Endothelial cell of umbilical vein (primary cell): ENCODE measurements around the gene MEI1. TPM values are rescaled to one million over a fixed set of nuclear protein-coding genes. Genes with fewer than 3 reads are reported as not detected.

Experiments used
- BruUV-seq: library from RNA; stranded (reverse); fragments of 400-500 nt; replicated peaks from 2 replicates; lab custom pipeline; 2021; lab: Mats Ljungman, UMichigan
- CTCF ChIA-PET: fragments of 300-600, 350-600 bp; sonication (Branson Sonifier 250); formaldehyde crosslinking; loops from one replicate; lab custom pipeline; 2021; ENCODE audit warnings: antibody characterized with exemption, inconsistent platforms; lab: Charles Lee
- POLR2A ChIA-PET: fragments of 300-600, 350-600 bp; sonication (Branson Sonifier 250); formaldehyde crosslinking; loops from one replicate; lab custom pipeline; 2021; ENCODE audit warnings: antibody characterized with exemption, inconsistent platforms; lab: Charles Lee
- DNase-seq: peaks from one replicate; pipeline ENCODE4 v3.0.0-alpha.2; 2011; ENCODE audit warnings: low read depth, low spot score
- FAIRE-seq: peaks from 2 replicates; lab custom pipeline; 2011; peaks lifted over from hg19 to GRCh38; lab: Jason Lieb, UNC
- H2AFZ ChIP-seq: 2 replicates; pipeline ENCODE4 v1.6.0; 2012; ENCODE audit warnings: low read depth, low read length, control low read depth, inconsistent platforms
- H3K27ac ChIP-seq: 2 replicates; pipeline ENCODE4 v1.5.1; 2011; ENCODE audit warnings: low read depth, mild to moderate bottlenecking, control low read depth, low read length, moderate library complexity; ENCODE audit not compliant: insufficient read depth
- H3K27me3 ChIP-seq, 2 experiments: 2 replicates each; pipeline versions ENCODE4 v1.6.0 to v1.6.1; 2011; ENCODE audit warnings: low read length in 2 of 2, mixed read lengths in 1 of 2; ENCODE audit not compliant: control insufficient read depth in 2 of 2, insufficient read depth in 2 of 2
- H3K36me3 ChIP-seq, 2 experiments: 2 replicates in 1 of 2; 3 replicates in 1 of 2; pipeline ENCODE4 v1.5.1; 2011; ENCODE audit warnings: low read length in 2 of 2, mild to moderate bottlenecking in 1 of 2, moderate library complexity in 1 of 2; ENCODE audit not compliant: control insufficient read depth in 2 of 2, insufficient read depth in 2 of 2; ENCODE audit errors: extremely low read depth in 1 of 2
- H3K4me1 ChIP-seq: 3 replicates; pipeline ENCODE4 v1.5.1; 2011; ENCODE audit warnings: mild to moderate bottlenecking, low read length; ENCODE audit not compliant: control insufficient read depth, insufficient read depth; ENCODE audit errors: extremely low read depth
- H3K4me2 ChIP-seq: 2 replicates; pipeline ENCODE4 v1.6.1; 2011; ENCODE audit warnings: low read length, control low read depth, mixed read lengths; ENCODE audit not compliant: insufficient read depth
- H3K4me3 ChIP-seq, 3 experiments: fragments of 200-600 bp in 1 of 3; sonication (generic), shearing (Covaris generic) in 1 of 3; replicated peaks in 1 of 3; 2 replicates each; pipeline ENCODE4 v1.5.1; 2011 to 2016; ENCODE audit warnings: control low read depth in 3 of 3, low read length in 3 of 3, mild to moderate bottlenecking in 2 of 3, inconsistent platforms in 1 of 3, low read depth in 1 of 3, moderate library complexity in 1 of 3; ENCODE audit not compliant: insufficient read depth in 1 of 3
- H3K79me2 ChIP-seq: 2 replicates; pipeline ENCODE4 v1.6.0; 2012; ENCODE audit warnings: low read length, inconsistent platforms; ENCODE audit not compliant: control insufficient read depth, insufficient read depth
- H3K9ac ChIP-seq: replicated peaks from 2 replicates; pipeline ENCODE3; 2011; ENCODE audit warnings: low read length, control low read depth; ENCODE audit not compliant: insufficient read depth; ENCODE audit errors: extremely low read depth
- H3K9me1 ChIP-seq: replicated peaks from 3 replicates; pipeline ENCODE4 v1.6.0; 2011; ENCODE audit warnings: mild to moderate bottlenecking, low read length; ENCODE audit not compliant: control insufficient read depth, insufficient read depth; ENCODE audit errors: extremely low read depth
- H3K9me3 ChIP-seq: replicated peaks from 2 replicates; pipeline ENCODE4 v1.5.1; 2012; ENCODE audit warnings: low read length, inconsistent platforms; ENCODE audit not compliant: control insufficient read depth, insufficient read depth
- H4K20me1 ChIP-seq: replicated peaks from 2 replicates; pipeline ENCODE3; 2011; ENCODE audit warnings: mild to moderate bottlenecking, low read length; ENCODE audit not compliant: control insufficient read depth, insufficient read depth; ENCODE audit errors: extremely low read depth
- EZH2 ChIP-seq: IDR thresholded peaks from 2 replicates; pipeline ENCODE4 v1.6.1; 2012; ENCODE audit warnings: borderline replicate concordance, low read depth, mild to moderate bottlenecking, moderate library complexity, low read length, inconsistent platforms; ENCODE audit not compliant: severe bottlenecking
- FOS ChIP-seq: IDR thresholded peaks from 2 replicates; pipeline ENCODE4 v1.6.1; 2011; ENCODE audit warnings: mild to moderate bottlenecking, low read length, moderate library complexity, borderline replicate concordance; ENCODE audit not compliant: insufficient read depth
- GATA2 ChIP-seq: IDR thresholded peaks from 2 replicates; pipeline ENCODE4 v1.7.0; 2011; ENCODE audit warnings: low read depth, mild to moderate bottlenecking, moderate library complexity, mixed read lengths, low read length; ENCODE audit not compliant: insufficient read length, insufficient read depth
- JUN ChIP-seq: IDR thresholded peaks from 2 replicates; pipeline ENCODE4 v1.6.1; 2011; ENCODE audit warnings: borderline replicate concordance, low read depth; ENCODE audit not compliant: insufficient read length, insufficient read depth
- MAX ChIP-seq: IDR thresholded peaks from 2 replicates; pipeline ENCODE4 v1.6.1; 2011; ENCODE audit not compliant: insufficient read depth, insufficient read length
- MYC ChIP-seq: IDR thresholded peaks from one replicate; pipeline ENCODE4 v1.6.1; 2011; ENCODE audit warnings: mild to moderate bottlenecking, low read depth, low read length
- POLR2A ChIP-seq: IDR thresholded peaks from 2 replicates; pipeline ENCODE4 v1.6.1; 2012; ENCODE audit warnings: low read depth, mild to moderate bottlenecking, control low read depth, low read length
- POLR2AphosphoS5 ChIP-seq: IDR thresholded peaks from 2 replicates; pipeline ENCODE4 v1.6.1; 2012; ENCODE audit warnings: low read depth, mild to moderate bottlenecking, control low read depth, low read length, moderate library complexity; ENCODE audit not compliant: insufficient read depth
- dilution Hi-C: fragments of 300-500 bp; cut with MboI; formaldehyde crosslinking; loops from one replicate; pipeline ENCODE4 v1.15.0; 2019; ENCODE audit warnings: low sequenced_read_pairs; ENCODE audit not compliant: extremely low pct_ligation_motif_present
- intact Hi-C: fragments of 100-400 bp; cut with micrococcal nuclease; formaldehyde crosslinking; loops from one replicate; pipeline ENCODE4 v1.10.0; 2022
- polyA plus RNA-seq, 4 experiments: library from polyadenylated mRNA; depleted of rRNA in 3 of 4; stranded (reverse) in 3 of 4; unstranded in 1 of 4; fragments of >200 nt; gene quantifications; 2 replicates each; pipeline versions ENCODE4 v1.2.1 to v1.2.3, GENCODE V29; 2011 to 2012; ENCODE audit warnings: missing spikeins in 1 of 4
- total RNA-seq: library from RNA; stranded (reverse); gene quantifications from 2 replicates; pipeline ENCODE4 v1.2.3, GENCODE V29; 2021
- TF ChIP-seq, protein P1 (sequence below), 2 donors: IDR thresholded peaks; 1 replicate in 1 of 2; 2 replicates in 1 of 2; pipeline ENCODE4 v1.5.1; 2011; ENCODE audit warnings: low read length in 2 of 2, mild to moderate bottlenecking in 2 of 2, moderate library complexity in 2 of 2, control low read depth in 1 of 2, inconsistent platforms in 1 of 2, low read depth in 1 of 2; ENCODE audit not compliant: insufficient read depth in 1 of 2; ENCODE audit errors: extremely low read depth in 1 of 2

Gene MEI1
- total and polyA plus RNA-seq, 2 donors (not counting 3 experiments of a cell fraction or from before 2014, with no cell fraction given), result 1.5 to 1.9 TPM

DNA sequence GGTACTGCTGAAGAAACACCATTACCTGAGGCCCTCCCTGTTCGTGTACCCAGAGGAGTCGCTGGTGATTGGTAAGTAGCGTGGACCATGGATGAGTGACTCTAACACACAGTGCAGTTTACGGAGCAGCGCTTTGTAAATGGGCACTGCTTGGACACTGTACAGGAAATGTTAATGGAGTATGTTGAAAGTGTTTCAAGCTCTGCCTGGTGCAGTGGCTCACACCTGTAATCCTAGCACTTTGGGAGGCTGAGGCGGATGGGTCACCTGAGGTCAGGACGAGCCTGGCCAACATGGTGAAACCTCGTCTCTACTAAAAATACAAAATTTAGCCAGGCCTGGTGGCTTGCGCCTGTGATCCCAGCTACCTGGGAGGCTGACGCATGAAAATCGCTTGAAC, 48.5 kb upstream of the MEI1 start:
- Histone ChIP-seq H2AFZ (no peak overlapping the region), H3K27me3 (no peaks in the 10 kb centered on the region), H3K4me1 (peaks cover 7% of the 10 kb centered on the region), H4K20me1 (no peaks in the 10 kb centered on the region), H3K9me1 (no peaks in the 10 kb centered on the region), H3K27ac (no peak overlapping the region), H3K36me3 (peaks cover 28 to 44% of the 10 kb centered on the region in 2 experiments), H3K4me3 (no peak overlapping the region), H3K9ac (no peak overlapping the region), H3K9me3 (no peaks in the 10 kb centered on the region), H3K4me2 (no peak overlapping the region), H3K79me2 (peaks cover 17% of the 10 kb centered on the region)
- FAIRE-seq (no peak), DNase-seq (no peak)
- intact Hi-C loops (no loop called here), dilution Hi-C loops (no loop called here)
- no peak for TF ChIP-seq POLR2A
- TF ChIP-seq GATA2, result no peak
- no peak for TF ChIP-seq MYC
- no peak for TF ChIP-seq JUN
- no peak for TF ChIP-seq FOS
- TF ChIP-seq, protein P1, sequence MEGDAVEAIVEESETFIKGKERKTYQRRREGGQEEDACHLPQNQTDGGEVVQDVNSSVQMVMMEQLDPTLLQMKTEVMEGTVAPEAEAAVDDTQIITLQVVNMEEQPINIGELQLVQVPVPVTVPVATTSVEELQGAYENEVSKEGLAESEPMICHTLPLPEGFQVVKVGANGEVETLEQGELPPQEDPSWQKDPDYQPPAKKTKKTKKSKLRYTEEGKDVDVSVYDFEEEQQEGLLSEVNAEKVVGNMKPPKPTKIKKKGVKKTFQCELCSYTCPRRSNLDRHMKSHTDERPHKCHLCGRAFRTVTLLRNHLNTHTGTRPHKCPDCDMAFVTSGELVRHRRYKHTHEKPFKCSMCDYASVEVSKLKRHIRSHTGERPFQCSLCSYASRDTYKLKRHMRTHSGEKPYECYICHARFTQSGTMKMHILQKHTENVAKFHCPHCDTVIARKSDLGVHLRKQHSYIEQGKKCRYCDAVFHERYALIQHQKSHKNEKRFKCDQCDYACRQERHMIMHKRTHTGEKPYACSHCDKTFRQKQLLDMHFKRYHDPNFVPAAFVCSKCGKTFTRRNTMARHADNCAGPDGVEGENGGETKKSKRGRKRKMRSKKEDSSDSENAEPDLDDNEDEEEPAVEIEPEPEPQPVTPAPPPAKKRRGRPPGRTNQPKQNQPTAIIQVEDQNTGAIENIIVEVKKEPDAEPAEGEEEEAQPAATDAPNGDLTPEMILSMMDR (IDR thresholded peaks at IDR 0.05; ENCODE audit: extremely low read depth in 1 of 2, insufficient read depth in 1 of 2, low read depth in 1 of 2, low read length in 2 of 2), result no peak
- TF ChIP-seq POLR2AphosphoS5, result no peak
- no peak for TF ChIP-seq EZH2
- no peak for TF ChIP-seq MAX
- ChIA-PET CTCF (interaction anchor here (1.0 to 1.5 kb wide), 3 partner anchors 10 to 16 kb away, joined by 3 to 10 read pairs (median 3); no protein-coding TSS in a partner anchor), POLR2A (interaction anchor here (0.9 kb wide), 1 partner anchor 30 kb away, joined by 6 read pairs; the partner anchor contains the start of genes DESI1 and XRCC6)
- no TSS peak for BruUV-seq
